Aorta (tissue), 5 donors: ENCODE measurements around the gene TCEA3. TPM values are rescaled to one million over a fixed set of nuclear protein-coding genes. Genes with fewer than 3 reads are reported as not detected.

ENCODE experiments used
- ATAC-seq: fragments of 200-7000 bp; cut with Tn5 transposase; one replicate; pipeline ENCODE4 v1.9.1; 2022; ENCODE audit warnings: moderate library complexity; ENCODE audit not compliant: low FRiP score
- DNase-seq, 2 donors: peaks; one replicate each; pipeline ENCODE4 v3.0.0-alpha.2; 2020
- H3K27ac ChIP-seq, 2 donors: one replicate each; pipeline ENCODE4 v1.5.1; 2013; ENCODE audit warnings: low read length in 2 of 2, mild to moderate bottlenecking in 2 of 2, moderate library complexity in 2 of 2, control low read depth in 1 of 2, inconsistent platforms in 1 of 2, low read depth in 1 of 2
- H3K27me3 ChIP-seq, 2 donors: one replicate each; pipeline ENCODE4 v1.6.1; 2013; ENCODE audit warnings: control low read depth in 1 of 2, low read length in 1 of 2, mild to moderate bottlenecking in 1 of 2, moderate library complexity in 1 of 2; ENCODE audit not compliant: insufficient read depth in 2 of 2, control insufficient read depth in 1 of 2
- H3K36me3 ChIP-seq, 2 donors: one replicate each; pipeline ENCODE4 v1.6.1; 2013; ENCODE audit warnings: control low read depth in 1 of 2, low read length in 1 of 2, mild to moderate bottlenecking in 1 of 2; ENCODE audit not compliant: insufficient read depth in 2 of 2, control insufficient read depth in 1 of 2
- H3K4me1 ChIP-seq, 2 donors: one replicate each; pipeline ENCODE4 v1.6.1; 2013; ENCODE audit warnings: low read length in 2 of 2, control low read depth in 1 of 2, mild to moderate bottlenecking in 1 of 2, moderate library complexity in 1 of 2; ENCODE audit not compliant: insufficient read depth in 2 of 2, control insufficient read depth in 1 of 2
- H3K4me3 ChIP-seq, 2 donors: one replicate each; pipeline ENCODE4 v1.5.1; 2013; ENCODE audit warnings: low read length in 2 of 2, control low read depth in 1 of 2, mild to moderate bottlenecking in 1 of 2
- H3K9me3 ChIP-seq: one replicate; pipeline ENCODE4 v1.6.1; 2013; ENCODE audit warnings: mild to moderate bottlenecking, low read length; ENCODE audit not compliant: control insufficient read depth
- WGBS, 2 donors: extraction: QIAGEN DNeasy Blood & Tissue Kit; methylation state at CpG; one replicate each; pipeline ENCODE4 v1.1.7; 2013; 5-methylcytosine and 5-hydroxymethylcytosine counted together
- intact Hi-C, 2 donors: fragments of 100-400 bp; cut with DNase I; formaldehyde crosslinking; loops; one replicate each; pipeline versions ENCODE4 v1.14.2 to v1.15.0; 2022
- polyA plus RNA-seq, 2 donors: library from polyadenylated mRNA; stranded (reverse); fragments of 200-250 nt; gene quantifications; one replicate each; pipeline ENCODE4 v1.2.3, GENCODE V29; 2013
- total RNA-seq, 2 donors: library from RNA; stranded (reverse); fragmentation: NEBNext Ultra II Directional; extraction: Animal tissue kit (Norgen Biotek cat#: 25700); gene quantifications; one replicate each; pipeline ENCODE4 v1.2.1, GENCODE V29; 2021
- donor health status: healthy with polysubstance abuse.
- donor health status: Bipolar disorder and iron deficiency.
- donor health status: DM: no; HTN: no; CAD: no.
- donor health status: DM: no; HTN: no; CAD: no.
- donor health status: DM: yes; HTN: yes; CAD: no.

TCEA3 gene
- total and polyA plus RNA-seq, 4 donors: 25.7 to 51.3 (median 34.2) TPM

GRCh38 chr1:23428136-23428905 is 3.8 kb upstream of the TCEA3 start:
- Histone ChIP-seq H3K36me3 (peaks cover 0 to 11% of the 10 kb centered on the region in 2 donors), H3K27ac (no peak overlapping the region), H3K4me3 (no peak overlapping the region), H3K27me3 (no peaks in the 10 kb centered on the region), H3K9me3 (no peaks in the 10 kb centered on the region), H3K4me1 (no peaks in the 10 kb centered on the region)
- DNase-seq (no peak), ATAC-seq (no peak)
- WGBS, 2 donors: 86 to 90% methylated on average over 2 of the region's 2 CpGs
- intact Hi-C loops: no loop called here

- DNase-seq: no peak
- intact Hi-C loops: no loop called here
- no peaks in the 10 kb centered on the region for H3K9me3 ChIP-seq
- H3K27me3 ChIP-seq: no peaks in the 10 kb centered on the region
- 96 to 99% methylated on average over 3 of the region's 3 CpGs for WGBS, 2 donors
- no peaks in the 10 kb centered on the region for H3K4me1 ChIP-seq
- no peak overlapping the region for H3K4me3 ChIP-seq
- ATAC-seq: no peak
- no peak overlapping the region for H3K27ac ChIP-seq
- H3K36me3 ChIP-seq: peaks cover 0 to 9% of the 10 kb centered on the region in 2 donors
Measured at GRCh38 chr1:23427550-23427949, 3.0 kb upstream of the TCEA3 start.

GRCh38 chr1:23426828-23427227 is 2.3 kb upstream of the TCEA3 start:
- no peak overlapping the region for H3K4me3 ChIP-seq
- intact Hi-C loops: no loop called here
- WGBS, 2 donors: 85 to 90% methylated on average over 2 of the region's 2 CpGs
- H3K9me3 ChIP-seq: no peaks in the 10 kb centered on the region
- no peak for ATAC-seq
- H3K36me3 ChIP-seq: peaks cover 0 to 7% of the 10 kb centered on the region in 2 donors
- H3K27ac ChIP-seq: no peak overlapping the region
- H3K27me3 ChIP-seq: no peaks in the 10 kb centered on the region
- DNase-seq: no peak
- H3K4me1 ChIP-seq: no peaks in the 10 kb centered on the region

GRCh38 chr1:23425193-23425494 is 596 bp upstream of the TCEA3 start:
- WGBS, 2 donors: 8 to 12% methylated on average over 5 of the region's 5 CpGs
- no peak for ATAC-seq
- H3K36me3 ChIP-seq: peaks cover 0 to 3% of the 10 kb centered on the region in 2 donors
- intact Hi-C loops: no loop called here
- peak overlapping the region in 1 of 2 donors; percentile 16 for H3K27ac ChIP-seq
- no peak overlapping the region for H3K4me3 ChIP-seq
- DNase-seq: no peak
- H3K9me3 ChIP-seq: no peaks in the 10 kb centered on the region
- H3K27me3 ChIP-seq: no peaks in the 10 kb centered on the region
- no peaks in the 10 kb centered on the region for H3K4me1 ChIP-seq

GRCh38 chr1:23423415-23424292 is 894 bp downstream of the TCEA3 start:
- Histone ChIP-seq H3K27me3 (no peaks in the 10 kb centered on the region), H3K4me3 (peak overlapping the region; percentile 65 to 96), H3K36me3 (no peaks in the 10 kb centered on the region), H3K27ac (peak overlapping the region; percentile 33 to 76), H3K9me3 (no peaks in the 10 kb centered on the region), H3K4me1 (no peaks in the 10 kb centered on the region)
- peak in 1 of 2 donors; percentile 62 for DNase-seq
- ATAC-seq: peak; percentile 54
- WGBS, 2 donors: 1 to 2% methylated on average over 18 to 46 of the region's 46 CpGs
- intact Hi-C loops: loop anchor here (5.0 kb wide), 1 partner anchor 59 kb away; the partner anchor contains the start of gene ASAP3 (in 2 of the 2)

- H3K4me1 ChIP-seq: no peaks in the 10 kb centered on the region
- H3K4me3 ChIP-seq: no peak overlapping the region
- no peak for DNase-seq
- intact Hi-C loops: loop anchor here (5.0 kb wide), 1 partner anchor 59 kb away; the partner anchor contains the start of gene ASAP3 (in 2 of the 2)
- peak; percentile 24 for ATAC-seq
- H3K27me3 ChIP-seq: no peaks in the 10 kb centered on the region
- WGBS, 2 donors: 35 to 42% methylated on average over 6 of the region's 6 CpGs
- H3K36me3 ChIP-seq: no peaks in the 10 kb centered on the region
- no peaks in the 10 kb centered on the region for H3K9me3 ChIP-seq
- peak overlapping the region in 1 of 2 donors; percentile 72 for H3K27ac ChIP-seq
Measured at GRCh38 chr1:23422941-23423340, 1.6 kb downstream of the TCEA3 start.

- DNase-seq: peak; percentile 91 to 92
- peak; percentile 70 for ATAC-seq
- intact Hi-C loops: loop anchor here (5.0 kb wide), 1 partner anchor 60 kb away; the partner anchor contains the start of gene ASAP3 (in 2 of the 2)
- no peaks in the 10 kb centered on the region for H3K36me3 ChIP-seq
- H3K9me3 ChIP-seq: no peaks in the 10 kb centered on the region
- H3K4me3 ChIP-seq: no peak overlapping the region
- no peaks in the 10 kb centered on the region for H3K27me3 ChIP-seq
- no peaks in the 10 kb centered on the region for H3K4me1 ChIP-seq
- peak overlapping the region; percentile 2 to 87 for H3K27ac ChIP-seq
- WGBS, 2 donors: 3% methylated on average over 15 of the region's 15 CpGs
Measured at GRCh38 chr1:23422241-23422877, 2.2 kb downstream of the TCEA3 start.

GRCh38 chr1:23421753-23422240 is 2.8 kb downstream of the TCEA3 start:
- ATAC-seq: no peak
- Histone ChIP-seq H3K4me3 (no peak overlapping the region), H3K27ac (peak overlapping the region; percentile 2 to 87)

More at GRCh38 chr1:23421753-23422240, 2.8 kb downstream of the TCEA3 start:
- WGBS, 2 donors: 26 to 28% methylated on average over 6 of the region's 6 CpGs
- H3K9me3 ChIP-seq: no peaks in the 10 kb centered on the region
- no peak for DNase-seq
- H3K4me1 ChIP-seq: no peaks in the 10 kb centered on the region
- intact Hi-C loops: loop anchor here (5.0 kb wide), 1 partner anchor 61 kb away; the partner anchor contains the start of gene ASAP3 (in 2 of the 2)
- peaks cover 0 to 3% of the 10 kb centered on the region in 2 donors for H3K36me3 ChIP-seq
- H3K27me3 ChIP-seq: no peaks in the 10 kb centered on the region
